IMR-90 (cell line): ENCODE results near the gene VIPR1. TPM values are rescaled to one million over a fixed set of nuclear protein-coding genes. Genes with fewer than 3 reads are reported as not detected.
A peak's percentile ranks its signal among the peaks of the same experiment; 100 is the strongest.

Experiments used
- ATAC-seq: fragments of 200-7000 bp; cut with Tn5 transposase; 2 replicates; pipeline ENCODE4 v1.9.1; 2020; ENCODE audit warnings: low read depth, mild to moderate bottlenecking, moderate library complexity
- BruUV-seq: library from RNA; stranded (reverse); fragments of 400-500 nt; replicated peaks from 2 replicates; lab custom pipeline; 2021; lab: Mats Ljungman, UMichigan
- CTCF ChIA-PET: fragments of 300-600 bp; formaldehyde crosslinking; extraction: SDS; loops from one replicate; lab custom pipeline; 2021; ENCODE audit warnings: antibody characterized with exemption; lab: Yijun Ruan, JAX
- POLR2A ChIA-PET: fragments of 300-600 bp; sonication (Branson Sonifier 250); formaldehyde crosslinking; loops from one replicate; lab custom pipeline; 2022; ENCODE audit warnings: antibody characterized with exemption; ENCODE audit not compliant: unreplicated experiment; lab: Charles Lee
- DNase-seq: peaks from one replicate; pipeline ENCODE4 v3.0.0; 2013
- H2AFZ ChIP-seq: replicated peaks from 2 replicates; pipeline ENCODE3; 2013; ENCODE audit warnings: low read length, mild to moderate bottlenecking; ENCODE audit not compliant: poor library complexity
- H2AK5ac ChIP-seq: 2 replicates; pipeline ENCODE4 v1.6.1; 2013; ENCODE audit warnings: low read depth, low read length, inconsistent platforms
- H2AK9ac ChIP-seq: replicated peaks from 2 replicates; pipeline ENCODE3; 2013; ENCODE audit warnings: mild to moderate bottlenecking, low read depth, low read length, moderate library complexity; ENCODE audit not compliant: poor library complexity
- H2BK120ac ChIP-seq: 2 replicates; pipeline ENCODE4 v1.6.1; 2013; ENCODE audit warnings: low read depth, low read length, inconsistent platforms
- H2BK15ac ChIP-seq: 3 replicates; pipeline ENCODE4 v1.6.1; 2013; ENCODE audit warnings: low read depth, low read length, inconsistent platforms
- H2BK20ac ChIP-seq: 2 replicates; pipeline ENCODE4 v1.6.1; 2013; ENCODE audit warnings: low read depth, mild to moderate bottlenecking, inconsistent platforms, low read length, moderate library complexity
- H2BK5ac ChIP-seq: 2 replicates; pipeline ENCODE4 v1.6.1; 2013; ENCODE audit warnings: mild to moderate bottlenecking, low read depth, low read length, inconsistent platforms; ENCODE audit not compliant: poor library complexity, severe bottlenecking
- H3K14ac ChIP-seq: replicated peaks from 2 replicates; pipeline ENCODE4 v1.6.1; 2013; ENCODE audit warnings: low read depth, low read length, inconsistent platforms
- H3K18ac ChIP-seq: 2 replicates; pipeline ENCODE4 v1.6.1; 2013; ENCODE audit warnings: low read depth, low read length, control low read depth
- H3K23ac ChIP-seq: 2 replicates; pipeline ENCODE4 v1.6.1; 2013; ENCODE audit warnings: low read depth, low read length, inconsistent platforms
- H3K27ac ChIP-seq: 2 replicates; pipeline ENCODE4 v1.5.1; 2013; ENCODE audit warnings: mild to moderate bottlenecking, control low read depth, low read length; ENCODE audit not compliant: insufficient read depth
- H3K27me3 ChIP-seq: 2 replicates; pipeline ENCODE4 v1.6.1; 2013; ENCODE audit warnings: low read length; ENCODE audit not compliant: control insufficient read depth, insufficient read depth
- H3K36me3 ChIP-seq: 2 replicates; pipeline ENCODE4 v1.6.1; 2013; ENCODE audit warnings: low read length, mixed read lengths; ENCODE audit not compliant: control insufficient read depth, insufficient read depth
- H3K4ac ChIP-seq: 2 replicates; pipeline ENCODE4 v1.6.1; 2013; ENCODE audit warnings: low read depth, low read length, inconsistent platforms
- H3K4me1 ChIP-seq: 2 replicates; pipeline ENCODE4 v1.6.1; 2013; ENCODE audit warnings: low read length, mixed read lengths; ENCODE audit not compliant: control insufficient read depth, insufficient read depth
- H3K4me2 ChIP-seq: 2 replicates; pipeline ENCODE4 v1.6.1; 2013; ENCODE audit warnings: low read depth, mild to moderate bottlenecking, control low read depth, low read length, moderate library complexity
- H3K4me3 ChIP-seq: 2 replicates; pipeline ENCODE4 v1.5.1; 2013; ENCODE audit warnings: low read depth, mild to moderate bottlenecking, control low read depth, low read length, moderate library complexity; ENCODE audit not compliant: insufficient read depth
- H3K56ac ChIP-seq: 2 replicates; pipeline ENCODE4 v1.6.1; 2013; ENCODE audit warnings: low read length, inconsistent platforms; ENCODE audit not compliant: insufficient read depth; ENCODE audit errors: extremely low read depth
- H3K79me1 ChIP-seq, 2 experiments: 2 replicates each; pipeline ENCODE4 v1.6.1; 2013; ENCODE audit warnings: low read length in 2 of 2, inconsistent platforms in 1 of 2, low read depth in 1 of 2
- H3K9ac ChIP-seq: 2 replicates; pipeline ENCODE4 v1.6.1; 2013; ENCODE audit warnings: low read depth, low read length, control low read depth
- H3K9me1 ChIP-seq: 2 replicates; pipeline ENCODE4 v1.6.1; 2013; ENCODE audit warnings: low read length, inconsistent platforms; ENCODE audit not compliant: insufficient read depth
- H3K9me3 ChIP-seq: 2 replicates; pipeline ENCODE4 v1.6.1; 2013; ENCODE audit warnings: low read length; ENCODE audit not compliant: control insufficient read depth, insufficient read depth
- H4K20me1 ChIP-seq: 2 replicates; pipeline ENCODE4 v1.6.1; 2013; ENCODE audit warnings: low read length, inconsistent platforms; ENCODE audit not compliant: insufficient read depth
- H4K5ac ChIP-seq: 2 replicates; pipeline ENCODE4 v1.6.1; 2013; ENCODE audit warnings: mild to moderate bottlenecking, low read depth, low read length, control low read depth
- H4K8ac ChIP-seq, 2 experiments: 2 replicates each; pipeline ENCODE4 v1.6.1; 2013; ENCODE audit warnings: low read depth in 2 of 2, low read length in 2 of 2, control low read depth in 1 of 2, inconsistent platforms in 1 of 2
- H4K91ac ChIP-seq: 2 replicates; pipeline ENCODE4 v1.6.1; 2013; ENCODE audit warnings: low read depth, low read length, inconsistent platforms; ENCODE audit not compliant: insufficient read depth
- BHLHE40 ChIP-seq: fragments of 150-350 bp; IDR thresholded peaks from 2 replicates; pipeline ENCODE4 v1.6.1; 2016; ENCODE audit warnings: mild to moderate bottlenecking, low read depth, low read length
- FOS ChIP-seq: fragments of 150-350 bp; IDR thresholded peaks from 2 replicates; pipeline ENCODE4 v1.6.1; 2016; ENCODE audit warnings: low read depth, low read length
- MAZ ChIP-seq: IDR thresholded peaks from 2 replicates; pipeline ENCODE4 v1.6.1; 2012; ENCODE audit warnings: low read depth, mild to moderate bottlenecking, low read length, improper control_type of control experiment, moderate library complexity, borderline replicate concordance
- MXI1 ChIP-seq: IDR thresholded peaks from 2 replicates; pipeline ENCODE4 v1.6.1; 2012; ENCODE audit warnings: low read depth, mild to moderate bottlenecking, low read length, moderate library complexity, borderline replicate concordance
- RAD21 ChIP-seq: IDR thresholded peaks from 2 replicates; pipeline ENCODE4 v1.6.1; 2012; ENCODE audit warnings: low read length, improper control_type of control experiment
- RCOR1 ChIP-seq: IDR thresholded peaks from 2 replicates; pipeline ENCODE4 v1.6.1; 2012; ENCODE audit warnings: mild to moderate bottlenecking, low read length, improper control_type of control experiment; ENCODE audit not compliant: insufficient replicate concordance
- RFX5 ChIP-seq: IDR thresholded peaks from 2 replicates; pipeline ENCODE4 v1.8.0; 2012; ENCODE audit warnings: low read depth, mild to moderate bottlenecking, low read length, moderate library complexity
- WGBS, 2 experiments: methylation state at CpG; one replicate each; pipeline versions ENCODE4 v1.1.5 to v1.1.7; 2013; ENCODE audit warnings: missing lambda C conversion rate in 2 of 2; ENCODE audit not compliant: insufficient read length in 1 of 2; ENCODE audit errors: extremely low coverage in 2 of 2; 5-methylcytosine and 5-hydroxymethylcytosine counted together
- dilution Hi-C: fragments of 300-500 bp; cut with HindIII; formaldehyde crosslinking; loops from one replicate; pipeline ENCODE4 v1.14.3; 2018; ENCODE audit warnings: low sequenced_read_pairs; ENCODE audit not compliant: unreplicated experiment
- in situ Hi-C: fragments of 300-500 bp; cut with MboI; formaldehyde crosslinking; loops from 3 replicates; pipeline ENCODE4 v1.14.3; 2019; ENCODE audit warnings: low sequenced_read_pairs, inconsistent platforms, mixed read lengths
- intact Hi-C: fragments of 100-400 bp; cut with micrococcal nuclease; formaldehyde crosslinking; loops from 2 replicates; pipeline ENCODE4 v1.10.0; 2022
- polyA plus RNA-seq, 3 experiments: library from polyadenylated mRNA; depleted of rRNA; stranded (reverse); fragments of >200 nt; gene quantifications; 2 replicates each; pipeline ENCODE4 v1.2.3, GENCODE V29; 2012; ENCODE audit warnings: low replicate concordance in 1 of 3
- total RNA-seq: library from RNA; depleted of rRNA; stranded (reverse); fragments of >200 nt; gene quantifications from 2 replicates; pipeline ENCODE4 v1.2.3, GENCODE V29; 2012
- TF ChIP-seq, protein P1 (sequence below): conservative IDR thresholded peaks from 2 replicates; pipeline ENCODE4 v1.5.1; 2012; ENCODE audit warnings: mild to moderate bottlenecking, low read depth, low read length, improper control_type of control experiment
- TF ChIP-seq, protein P2 (sequence below): fragments of 150-350 bp; IDR thresholded peaks from 2 replicates; pipeline ENCODE4 v1.6.1; 2016; ENCODE audit warnings: low read depth, mild to moderate bottlenecking, low read length, moderate library complexity, borderline replicate concordance

The VIPR1 gene
- total and polyA plus RNA-seq, 2 of the 4 experiments (the other 2 are of a cell fraction), result not detected

GRCh38 chr3:42473083-42473932 lies 29.1 kb upstream of the VIPR1 start:
- H4K91ac ChIP-seq, result no peak overlapping the region
- H3K9ac ChIP-seq, result no peak overlapping the region
- H3K56ac ChIP-seq, result no peak overlapping the region
- no peak overlapping the region for H2BK5ac ChIP-seq
- H3K27ac ChIP-seq, result no peak overlapping the region
- no TSS peak for BruUV-seq
- 54% methylated on average over 3 of the region's 10 CpGs; no CpG with 5 or more reads in 1 of the 2 experiments for WGBS, 2 experiments
- in situ Hi-C loops, result no loop called here
- intact Hi-C loops, result no loop called here
- no peaks in the 10 kb centered on the region for H4K20me1 ChIP-seq
- peak; percentile 16 for DNase-seq
- H3K4ac ChIP-seq, result no peak overlapping the region
- dilution Hi-C loops, result no loop called here
- H4K8ac ChIP-seq, result no peak overlapping the region
- peak overlapping the region; percentile 47 for H2AFZ ChIP-seq
- ChIA-PET CTCF (no interaction called here), POLR2A (no interaction called here)
- peaks cover 3% of the 10 kb centered on the region for H3K27me3 ChIP-seq
- H2BK120ac ChIP-seq, result no peak overlapping the region
- H2AK9ac ChIP-seq, result no peak overlapping the region
- no peak overlapping the region for H4K5ac ChIP-seq
- H3K9me1 ChIP-seq, result no peaks in the 10 kb centered on the region
- TF ChIP-seq RFX5, result no peak
- TF ChIP-seq BHLHE40, result no peak
- no peak for TF ChIP-seq RAD21
- TF ChIP-seq FOS, result no peak
- TF ChIP-seq MAZ, result no peak
- TF ChIP-seq, protein P1, sequence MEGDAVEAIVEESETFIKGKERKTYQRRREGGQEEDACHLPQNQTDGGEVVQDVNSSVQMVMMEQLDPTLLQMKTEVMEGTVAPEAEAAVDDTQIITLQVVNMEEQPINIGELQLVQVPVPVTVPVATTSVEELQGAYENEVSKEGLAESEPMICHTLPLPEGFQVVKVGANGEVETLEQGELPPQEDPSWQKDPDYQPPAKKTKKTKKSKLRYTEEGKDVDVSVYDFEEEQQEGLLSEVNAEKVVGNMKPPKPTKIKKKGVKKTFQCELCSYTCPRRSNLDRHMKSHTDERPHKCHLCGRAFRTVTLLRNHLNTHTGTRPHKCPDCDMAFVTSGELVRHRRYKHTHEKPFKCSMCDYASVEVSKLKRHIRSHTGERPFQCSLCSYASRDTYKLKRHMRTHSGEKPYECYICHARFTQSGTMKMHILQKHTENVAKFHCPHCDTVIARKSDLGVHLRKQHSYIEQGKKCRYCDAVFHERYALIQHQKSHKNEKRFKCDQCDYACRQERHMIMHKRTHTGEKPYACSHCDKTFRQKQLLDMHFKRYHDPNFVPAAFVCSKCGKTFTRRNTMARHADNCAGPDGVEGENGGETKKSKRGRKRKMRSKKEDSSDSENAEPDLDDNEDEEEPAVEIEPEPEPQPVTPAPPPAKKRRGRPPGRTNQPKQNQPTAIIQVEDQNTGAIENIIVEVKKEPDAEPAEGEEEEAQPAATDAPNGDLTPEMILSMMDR, result no peak
- no peak for TF ChIP-seq RCOR1
- TF ChIP-seq, protein P2, sequence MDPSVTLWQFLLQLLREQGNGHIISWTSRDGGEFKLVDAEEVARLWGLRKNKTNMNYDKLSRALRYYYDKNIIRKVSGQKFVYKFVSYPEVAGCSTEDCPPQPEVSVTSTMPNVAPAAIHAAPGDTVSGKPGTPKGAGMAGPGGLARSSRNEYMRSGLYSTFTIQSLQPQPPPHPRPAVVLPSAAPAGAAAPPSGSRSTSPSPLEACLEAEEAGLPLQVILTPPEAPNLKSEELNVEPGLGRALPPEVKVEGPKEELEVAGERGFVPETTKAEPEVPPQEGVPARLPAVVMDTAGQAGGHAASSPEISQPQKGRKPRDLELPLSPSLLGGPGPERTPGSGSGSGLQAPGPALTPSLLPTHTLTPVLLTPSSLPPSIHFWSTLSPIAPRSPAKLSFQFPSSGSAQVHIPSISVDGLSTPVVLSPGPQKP, result no peak
- TF ChIP-seq MXI1, result no peak
- peak; percentile 48 for ATAC-seq
- H3K14ac ChIP-seq, result no peak overlapping the region
- no peak overlapping the region for H2BK20ac ChIP-seq
- no peak overlapping the region for H3K4me3 ChIP-seq
- no peak overlapping the region for H2AK5ac ChIP-seq
- no peak overlapping the region for H3K23ac ChIP-seq
- no peaks in the 10 kb centered on the region for H3K9me3 ChIP-seq
- H3K18ac ChIP-seq, result no peak overlapping the region
- H2BK15ac ChIP-seq, result no peak overlapping the region
- no peaks in the 10 kb centered on the region for H3K36me3 ChIP-seq
- no peak overlapping the region for H3K4me2 ChIP-seq
- no peaks in the 10 kb centered on the region for H3K79me1 ChIP-seq
- H3K4me1 ChIP-seq, result no peaks in the 10 kb centered on the region
